C4-2B (cell line): ENCODE data around the gene PSG6.

Source experiments
- CTCF ChIP-seq: fragments of 450-650 bp; conservative IDR thresholded peaks from 2 replicates; pipeline ENCODE4 v1.5.1; 2017; ENCODE audit warnings: mild to moderate bottlenecking
- ZFX ChIP-seq: fragments of 450-650 bp; IDR thresholded peaks from 2 replicates; pipeline ENCODE4 v1.6.1; 2017

GRCh38 chr19:42926781-42927180, 9.1 kb upstream of the PSG6 start:
- TF ChIP-seq CTCF (no peak), ZFX (no peak)
